OCI-LY1 (cell line): ENCODE data around the gene MINK1.

Experiments
- EZH2 ChIP-seq: fragments of 200-600 bp; sonication (generic), shearing (Covaris generic); IDR thresholded peaks from 2 replicates; pipeline ENCODE4 v1.8.0; 2017; ENCODE audit warnings: borderline replicate concordance, mixed run types, mild to moderate bottlenecking, antibody characterized with exemption, low read length, moderate library complexity, mixed read lengths
- TF ChIP-seq, protein P1 (sequence below): fragments of 200-600 bp; sonication (generic), shearing (Covaris generic); IDR thresholded peaks from 2 replicates; pipeline ENCODE4 v1.5.1; 2017; ENCODE audit warnings: mild to moderate bottlenecking, antibody characterized with exemption, low read length, moderate library complexity, mixed read lengths

DNA sequence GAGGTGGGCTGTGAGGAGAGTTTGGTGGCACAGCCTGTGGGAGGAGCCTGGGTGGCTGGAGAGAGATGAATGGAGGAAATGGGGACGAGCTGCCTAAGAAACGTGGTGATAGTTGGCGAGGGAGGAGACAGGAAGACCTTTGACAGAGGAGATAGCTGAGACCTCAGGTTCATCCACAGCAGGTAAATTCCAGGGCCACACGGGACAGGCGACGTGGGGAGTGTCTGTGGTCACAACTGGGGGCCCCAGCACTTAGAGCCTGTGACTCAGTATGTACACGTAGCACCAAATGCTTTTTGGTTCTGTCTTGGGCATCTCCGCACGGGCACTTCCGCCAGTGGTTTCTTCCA lies 7.7 kb downstream of the MINK1 start:
- TF ChIP-seq, protein P1, sequence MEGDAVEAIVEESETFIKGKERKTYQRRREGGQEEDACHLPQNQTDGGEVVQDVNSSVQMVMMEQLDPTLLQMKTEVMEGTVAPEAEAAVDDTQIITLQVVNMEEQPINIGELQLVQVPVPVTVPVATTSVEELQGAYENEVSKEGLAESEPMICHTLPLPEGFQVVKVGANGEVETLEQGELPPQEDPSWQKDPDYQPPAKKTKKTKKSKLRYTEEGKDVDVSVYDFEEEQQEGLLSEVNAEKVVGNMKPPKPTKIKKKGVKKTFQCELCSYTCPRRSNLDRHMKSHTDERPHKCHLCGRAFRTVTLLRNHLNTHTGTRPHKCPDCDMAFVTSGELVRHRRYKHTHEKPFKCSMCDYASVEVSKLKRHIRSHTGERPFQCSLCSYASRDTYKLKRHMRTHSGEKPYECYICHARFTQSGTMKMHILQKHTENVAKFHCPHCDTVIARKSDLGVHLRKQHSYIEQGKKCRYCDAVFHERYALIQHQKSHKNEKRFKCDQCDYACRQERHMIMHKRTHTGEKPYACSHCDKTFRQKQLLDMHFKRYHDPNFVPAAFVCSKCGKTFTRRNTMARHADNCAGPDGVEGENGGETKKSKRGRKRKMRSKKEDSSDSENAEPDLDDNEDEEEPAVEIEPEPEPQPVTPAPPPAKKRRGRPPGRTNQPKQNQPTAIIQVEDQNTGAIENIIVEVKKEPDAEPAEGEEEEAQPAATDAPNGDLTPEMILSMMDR, result no peak
- no peak for TF ChIP-seq EZH2
